Mammary epithelial cell (primary cell): ENCODE measurements around the gene PLCH1.

Source experiments
- CTCF ChIP-seq, 2 donors: IDR thresholded peaks in 1 of 2; conservative IDR thresholded peaks in 1 of 2; 2 replicates each; pipeline ENCODE4 v1.5.1; 2011 to 2012; ENCODE audit warnings: inconsistent platforms in 2 of 2, low read length in 2 of 2, mild to moderate bottlenecking in 2 of 2, control low read depth in 1 of 2, low read depth in 1 of 2; ENCODE audit not compliant: insufficient read depth in 1 of 2; ENCODE audit errors: extremely low read depth in 1 of 2
- EZH2 ChIP-seq: IDR thresholded peaks from 2 replicates; pipeline ENCODE4 v1.6.1; 2012; ENCODE audit warnings: low read length, inconsistent platforms, borderline replicate concordance

- no peak for TF ChIP-seq CTCF (conservative IDR thresholded peaks at IDR 0.05 in 1 of 2, IDR thresholded peaks at IDR 0.05 in 1 of 2; ENCODE audit: extremely low read depth in 1 of 2, insufficient read depth in 1 of 2, low read depth in 1 of 2, low read length in 2 of 2)
- no peak for TF ChIP-seq EZH2
Measured at GRCh38 chr3:155519078-155519477, 225.8 kb downstream of the PLCH1 start.
